SK-N-SH (cell line): Measurements from ENCODE around the gene SLC17A9. TPM values are rescaled to one million over a fixed set of nuclear protein-coding genes. Genes with fewer than 3 reads are reported as not detected.

Source experiments
- CTCF ChIA-PET: fragments of 300-600, 350-600 bp; formaldehyde crosslinking; extraction: SDS; loops from one replicate; lab custom pipeline; 2021; lab: Yijun Ruan, JAX
- POLR2A ChIA-PET: fragments of 350-600 bp; sonication (Branson Sonifier 250); formaldehyde crosslinking; extraction: SDS; loops from one replicate; lab custom pipeline; 2020; ENCODE audit warnings: antibody characterized with exemption, inconsistent platforms; lab: Yijun Ruan, JAX
- DNase-seq: peaks from one replicate; pipeline ENCODE4 v3.0.0; 2012
- H2AFZ ChIP-seq: fragments of 200-600 bp; sonication (generic); 2 replicates; pipeline ENCODE4 v1.8.1; 2016; ENCODE audit warnings: antibody characterized with exemption, mild to moderate bottlenecking, low read depth
- H3F3A ChIP-seq: fragments of 200-600 bp; sonication (generic); replicated peaks from 2 replicates; pipeline ENCODE3; 2016; ENCODE audit warnings: antibody characterized with exemption, mild to moderate bottlenecking; ENCODE audit not compliant: insufficient read depth
- H3K27ac ChIP-seq, 2 experiments: fragments of 200-500 bp in 1 of 2; fragments of 200-600 bp in 1 of 2; sonication (Bioruptor generic) in 1 of 2; sonication (generic), shearing (Covaris generic) in 1 of 2; 2 replicates each; pipeline versions ENCODE4 v1.5.1 to v1.6.1; 2014 to 2016; ENCODE audit warnings: low read depth in 2 of 2, inconsistent platforms in 1 of 2, low read length in 1 of 2, mild to moderate bottlenecking in 1 of 2, mixed read lengths in 1 of 2
- H3K27me3 ChIP-seq: fragments of 200-600 bp; sonication (generic), shearing (Covaris generic); 2 replicates; pipeline ENCODE4 v1.6.1; 2016; ENCODE audit warnings: mixed run types; ENCODE audit not compliant: insufficient read depth
- H3K36me3 ChIP-seq, 2 experiments: fragments of 200-500 bp in 1 of 2; fragments of 200-600 bp in 1 of 2; sonication (Bioruptor generic) in 1 of 2; sonication (generic) in 1 of 2; replicated peaks in 1 of 2; 2 replicates each; pipeline versions ENCODE3 to v1.5.1; 2014 to 2016; ENCODE audit warnings: low read length in 1 of 2, mild to moderate bottlenecking in 1 of 2; ENCODE audit not compliant: insufficient read depth in 2 of 2, control insufficient read depth in 1 of 2
- H3K4me1 ChIP-seq, 2 experiments: fragments of 200-500 bp in 1 of 2; fragments of 200-600 bp in 1 of 2; sonication (Bioruptor generic) in 1 of 2; sonication (generic), shearing (Covaris generic) in 1 of 2; 2 replicates each; pipeline versions ENCODE4 v1.5.1 to v1.6.1; 2014 to 2016; ENCODE audit warnings: low read depth in 1 of 2, low read length in 1 of 2, mixed run types in 1 of 2; ENCODE audit not compliant: insufficient read depth in 2 of 2, control insufficient read depth in 1 of 2
- H3K4me2 ChIP-seq: fragments of 200-600 bp; sonication (generic), shearing (Covaris generic); 2 replicates; pipeline ENCODE4 v1.6.1; 2017; ENCODE audit warnings: mixed run types
- H3K4me3 ChIP-seq, 2 experiments: fragments of 200-500 bp in 1 of 2; fragments of 200-600 bp in 1 of 2; sonication (Bioruptor generic) in 1 of 2; sonication (generic), shearing (Covaris generic) in 1 of 2; 2 replicates each; pipeline versions ENCODE4 v1.5.1 to v1.8.1; 2014 to 2016; ENCODE audit warnings: low read depth in 2 of 2, inconsistent platforms in 1 of 2, low read length in 1 of 2, mild to moderate bottlenecking in 1 of 2, mixed read lengths in 1 of 2, moderate library complexity in 1 of 2
- H3K79me2 ChIP-seq: fragments of 200-600 bp; sonication (generic); 2 replicates; pipeline ENCODE4 v1.8.1; 2017; ENCODE audit warnings: mild to moderate bottlenecking; ENCODE audit not compliant: insufficient read depth
- H3K9ac ChIP-seq: fragments of 200-600 bp; sonication (generic); 2 replicates; pipeline ENCODE4 v1.6.1; 2017; ENCODE audit warnings: mixed run types
- H3K9me2 ChIP-seq: fragments of 200-600 bp; sonication (generic); 2 replicates; pipeline ENCODE4 v1.6.1; 2017; ENCODE audit warnings: mixed run types
- H3K9me3 ChIP-seq: fragments of 200-600 bp; sonication (generic); 2 replicates; pipeline ENCODE4 v1.6.1; 2017; ENCODE audit warnings: mixed run types, mild to moderate bottlenecking, moderate library complexity
- H4K20me1 ChIP-seq: fragments of 200-600 bp; sonication (generic); 2 replicates; pipeline ENCODE4 v1.6.1; 2017; ENCODE audit warnings: mild to moderate bottlenecking, mixed run types; ENCODE audit not compliant: insufficient read depth
- EZH2phosphoT487 ChIP-seq: fragments of 200-600 bp; sonication (generic); IDR thresholded peaks from 2 replicates; pipeline ENCODE4 v1.6.1; 2017; ENCODE audit warnings: low read depth, mixed run types, mild to moderate bottlenecking, antibody characterized with exemption, moderate library complexity, borderline replicate concordance
- MXI1 ChIP-seq: IDR thresholded peaks from 2 replicates; pipeline ENCODE4 v1.6.1; 2012; ENCODE audit warnings: mild to moderate bottlenecking, low read depth, low read length, improper control_type of control experiment
- RAD21 ChIP-seq: IDR thresholded peaks from 2 replicates; pipeline ENCODE4 v1.6.1; 2012; ENCODE audit warnings: mild to moderate bottlenecking, low read length
- RCOR1 ChIP-seq: fragments of 150-350 bp; IDR thresholded peaks from 2 replicates; pipeline ENCODE4 v1.6.1; 2017; ENCODE audit warnings: antibody characterized with exemption, low read length
- TAF1 ChIP-seq: IDR thresholded peaks from 2 replicates; pipeline ENCODE4 v1.6.1; 2012; ENCODE audit warnings: low read depth, mild to moderate bottlenecking, low read length, moderate library complexity, borderline replicate concordance
- TCF12 ChIP-seq: IDR thresholded peaks from 2 replicates; pipeline ENCODE4 v1.4.0; 2012
- YY1 ChIP-seq: IDR thresholded peaks from 2 replicates; pipeline ENCODE4 v1.4.0; 2012; ENCODE audit warnings: low read depth, mild to moderate bottlenecking
- WGBS: methylation state at CpG from one replicate; pipeline ENCODE4 v1.1.6; 2017; ENCODE audit warnings: low lambda C conversion rate; 5-methylcytosine and 5-hydroxymethylcytosine counted together
- polyA plus RNA-seq, 3 experiments: library from polyadenylated mRNA; depleted of rRNA; stranded (reverse); fragments of >200 nt; gene quantifications; 2 replicates each; pipeline ENCODE4 v1.2.3, GENCODE V29; 2012
- TF ChIP-seq, protein P1 (sequence below): IDR thresholded peaks from 2 replicates; pipeline ENCODE4 v1.4.0; 2012; ENCODE audit warnings: low read depth, borderline replicate concordance
- TF ChIP-seq, protein P2 (sequence below): IDR thresholded peaks from 2 replicates; pipeline ENCODE4 v1.6.1; 2012; ENCODE audit warnings: mild to moderate bottlenecking, low read depth, low read length, moderate library complexity

The SLC17A9 gene
- polyA plus RNA-seq, 1 of the 3 experiments (the other 2 are of a cell fraction): not detected

DNA sequence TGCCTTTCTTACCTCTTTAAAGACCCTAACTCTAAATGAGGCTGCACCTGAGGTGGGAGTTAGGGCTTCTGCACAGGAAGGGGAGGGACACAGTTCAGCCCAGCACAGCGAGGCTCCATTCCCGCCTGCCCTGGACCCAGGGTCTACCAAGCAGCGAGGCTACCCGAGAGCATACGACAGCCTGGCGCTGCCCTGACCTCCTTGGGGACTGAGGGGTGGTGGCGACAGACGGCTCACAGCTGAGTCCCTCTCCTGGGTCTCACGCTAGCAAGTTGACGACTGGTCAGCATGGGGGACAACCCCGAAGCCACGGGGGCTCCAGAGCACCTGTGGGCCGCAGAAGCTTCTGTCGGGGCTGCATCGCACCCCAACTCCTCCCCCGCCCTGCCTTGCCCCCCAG, 24.4 kb downstream of the SLC17A9 start:
- Histone ChIP-seq H3K9ac (no peak overlapping the region), H3K4me1 (peaks cover 0 to 10% of the 10 kb centered on the region in 2 experiments; a peak in 1 of 4 replicates), H4K20me1 (no peaks in the 10 kb centered on the region), H2AFZ (no peak overlapping the region), H3K79me2 (no peaks in the 10 kb centered on the region), H3K36me3 (no peaks in the 10 kb centered on the region), H3K27me3 (peaks cover 75% of the 10 kb centered on the region), H3K9me3 (no peaks in the 10 kb centered on the region), H3K4me3 (no peak overlapping the region), H3F3A (no peaks in the 10 kb centered on the region), H3K4me2 (no peak overlapping the region), H3K9me2 (no peaks in the 10 kb centered on the region), H3K27ac (no peak overlapping the region)
- ChIA-PET CTCF (no interaction called here), POLR2A (no interaction called here)
- no peak for TF ChIP-seq RAD21
- TF ChIP-seq, protein P1, sequence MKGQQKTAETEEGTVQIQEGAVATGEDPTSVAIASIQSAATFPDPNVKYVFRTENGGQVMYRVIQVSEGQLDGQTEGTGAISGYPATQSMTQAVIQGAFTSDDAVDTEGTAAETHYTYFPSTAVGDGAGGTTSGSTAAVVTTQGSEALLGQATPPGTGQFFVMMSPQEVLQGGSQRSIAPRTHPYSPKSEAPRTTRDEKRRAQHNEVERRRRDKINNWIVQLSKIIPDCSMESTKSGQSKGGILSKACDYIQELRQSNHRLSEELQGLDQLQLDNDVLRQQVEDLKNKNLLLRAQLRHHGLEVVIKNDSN: no peak
- no peak for TF ChIP-seq EZH2phosphoT487
- no peak for TF ChIP-seq RCOR1
- TF ChIP-seq TAF1: no peak
- no peak for TF ChIP-seq TCF12
- TF ChIP-seq YY1: no peak
- TF ChIP-seq, protein P2, sequence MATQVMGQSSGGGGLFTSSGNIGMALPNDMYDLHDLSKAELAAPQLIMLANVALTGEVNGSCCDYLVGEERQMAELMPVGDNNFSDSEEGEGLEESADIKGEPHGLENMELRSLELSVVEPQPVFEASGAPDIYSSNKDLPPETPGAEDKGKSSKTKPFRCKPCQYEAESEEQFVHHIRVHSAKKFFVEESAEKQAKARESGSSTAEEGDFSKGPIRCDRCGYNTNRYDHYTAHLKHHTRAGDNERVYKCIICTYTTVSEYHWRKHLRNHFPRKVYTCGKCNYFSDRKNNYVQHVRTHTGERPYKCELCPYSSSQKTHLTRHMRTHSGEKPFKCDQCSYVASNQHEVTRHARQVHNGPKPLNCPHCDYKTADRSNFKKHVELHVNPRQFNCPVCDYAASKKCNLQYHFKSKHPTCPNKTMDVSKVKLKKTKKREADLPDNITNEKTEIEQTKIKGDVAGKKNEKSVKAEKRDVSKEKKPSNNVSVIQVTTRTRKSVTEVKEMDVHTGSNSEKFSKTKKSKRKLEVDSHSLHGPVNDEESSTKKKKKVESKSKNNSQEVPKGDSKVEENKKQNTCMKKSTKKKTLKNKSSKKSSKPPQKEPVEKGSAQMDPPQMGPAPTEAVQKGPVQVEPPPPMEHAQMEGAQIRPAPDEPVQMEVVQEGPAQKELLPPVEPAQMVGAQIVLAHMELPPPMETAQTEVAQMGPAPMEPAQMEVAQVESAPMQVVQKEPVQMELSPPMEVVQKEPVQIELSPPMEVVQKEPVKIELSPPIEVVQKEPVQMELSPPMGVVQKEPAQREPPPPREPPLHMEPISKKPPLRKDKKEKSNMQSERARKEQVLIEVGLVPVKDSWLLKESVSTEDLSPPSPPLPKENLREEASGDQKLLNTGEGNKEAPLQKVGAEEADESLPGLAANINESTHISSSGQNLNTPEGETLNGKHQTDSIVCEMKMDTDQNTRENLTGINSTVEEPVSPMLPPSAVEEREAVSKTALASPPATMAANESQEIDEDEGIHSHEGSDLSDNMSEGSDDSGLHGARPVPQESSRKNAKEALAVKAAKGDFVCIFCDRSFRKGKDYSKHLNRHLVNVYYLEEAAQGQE: no peak
- TF ChIP-seq MXI1: no peak
- DNase-seq: no peak
- WGBS: 39% methylated on average over 5 of the region's 16 CpGs

DNA sequence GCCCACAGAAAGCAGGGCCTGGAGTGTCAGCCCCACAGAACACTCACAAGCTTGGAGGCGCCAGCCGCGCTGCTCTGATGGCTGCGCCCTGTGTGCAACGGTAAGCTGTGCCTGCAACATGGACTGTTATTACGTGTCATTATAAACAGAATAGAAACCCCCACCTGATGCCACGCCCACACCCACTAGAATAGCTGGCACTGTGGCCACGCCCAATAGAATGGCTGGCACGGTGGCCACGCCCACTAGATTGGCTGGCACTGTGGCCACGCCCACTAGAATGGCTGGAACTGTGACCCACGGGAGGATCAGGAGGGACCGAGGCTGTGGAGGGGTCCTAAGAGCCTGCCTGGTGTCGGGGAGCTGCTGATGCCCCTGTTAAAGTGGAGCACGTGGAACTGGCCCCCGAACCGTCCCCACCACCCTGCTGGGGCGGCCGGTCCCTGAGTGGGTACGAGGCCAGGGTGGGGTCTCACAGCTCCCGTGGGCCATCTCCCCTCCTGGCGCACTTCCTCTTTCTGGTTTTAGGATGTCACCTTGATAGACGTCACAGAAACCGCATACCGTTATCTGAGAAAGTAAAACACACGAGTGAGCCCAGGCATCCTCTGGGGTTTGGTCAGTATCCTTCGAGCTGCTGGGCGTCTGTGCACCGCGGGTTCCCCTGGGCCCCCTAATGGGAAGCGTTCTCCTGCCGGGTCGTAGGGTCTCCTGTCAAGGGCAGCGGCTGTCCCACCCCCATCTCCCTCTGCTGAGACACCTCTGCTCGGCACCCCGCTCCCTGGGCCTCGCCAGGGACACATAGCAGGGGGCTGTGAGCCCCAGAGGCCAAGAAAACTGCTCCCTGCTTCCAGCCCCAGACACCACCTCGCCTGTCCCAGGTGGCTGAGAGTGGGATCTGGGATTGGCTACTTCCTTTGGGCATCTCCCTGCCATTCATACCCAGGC, 25.4 kb downstream of the SLC17A9 start:
- TF ChIP-seq TAF1: no peak
- TF ChIP-seq, protein P1: no peak
- Histone ChIP-seq H3K27ac (no peak overlapping the region), H3K4me2 (no peak overlapping the region), H3F3A (no peaks in the 10 kb centered on the region), H3K4me1 (peaks cover 0 to 6% of the 10 kb centered on the region in 2 experiments; a peak in 1 of 4 replicates), H3K9me2 (no peaks in the 10 kb centered on the region), H2AFZ (no peak overlapping the region), H3K9ac (no peak overlapping the region), H3K4me3 (no peak overlapping the region), H4K20me1 (no peaks in the 10 kb centered on the region), H3K79me2 (no peaks in the 10 kb centered on the region), H3K9me3 (no peaks in the 10 kb centered on the region), H3K36me3 (no peaks in the 10 kb centered on the region), H3K27me3 (peaks cover 77% of the 10 kb centered on the region)
- peak; percentile 61 for DNase-seq
- ChIA-PET POLR2A (no interaction called here), CTCF (interaction anchor here (1.0 to 2.1 kb wide), 3 partner anchors 13 to 103 kb away, joined by 3 to 5 read pairs (median 4); no protein-coding TSS in a partner anchor)
- 67% methylated on average over 23 of the region's 38 CpGs for WGBS
